Stimulated activated CD4-positive, alpha-beta T cell treated with anti-CD3 and anti-CD28 coated beads, Interleukin-1b, Interleukin-23, amount 100 ng/mL, for 4 hours (primary cell): ENCODE measurements around the gene ANGPTL7.
"Not testable (repeated sequence)": the region's sequence is repeated elsewhere in the genome, so short reads cannot be mapped to it uniquely, and the experiment has no call there.

Source experiments
- DNase-seq, 2 donors: peaks; one replicate each; pipeline ENCODE4 v3.0.0-alpha.2; 2020; ENCODE audit warnings: low read depth in 2 of 2

Gene ANGPTL7, protein sequence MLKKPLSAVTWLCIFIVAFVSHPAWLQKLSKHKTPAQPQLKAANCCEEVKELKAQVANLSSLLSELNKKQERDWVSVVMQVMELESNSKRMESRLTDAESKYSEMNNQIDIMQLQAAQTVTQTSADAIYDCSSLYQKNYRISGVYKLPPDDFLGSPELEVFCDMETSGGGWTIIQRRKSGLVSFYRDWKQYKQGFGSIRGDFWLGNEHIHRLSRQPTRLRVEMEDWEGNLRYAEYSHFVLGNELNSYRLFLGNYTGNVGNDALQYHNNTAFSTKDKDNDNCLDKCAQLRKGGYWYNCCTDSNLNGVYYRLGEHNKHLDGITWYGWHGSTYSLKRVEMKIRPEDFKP

DNA sequence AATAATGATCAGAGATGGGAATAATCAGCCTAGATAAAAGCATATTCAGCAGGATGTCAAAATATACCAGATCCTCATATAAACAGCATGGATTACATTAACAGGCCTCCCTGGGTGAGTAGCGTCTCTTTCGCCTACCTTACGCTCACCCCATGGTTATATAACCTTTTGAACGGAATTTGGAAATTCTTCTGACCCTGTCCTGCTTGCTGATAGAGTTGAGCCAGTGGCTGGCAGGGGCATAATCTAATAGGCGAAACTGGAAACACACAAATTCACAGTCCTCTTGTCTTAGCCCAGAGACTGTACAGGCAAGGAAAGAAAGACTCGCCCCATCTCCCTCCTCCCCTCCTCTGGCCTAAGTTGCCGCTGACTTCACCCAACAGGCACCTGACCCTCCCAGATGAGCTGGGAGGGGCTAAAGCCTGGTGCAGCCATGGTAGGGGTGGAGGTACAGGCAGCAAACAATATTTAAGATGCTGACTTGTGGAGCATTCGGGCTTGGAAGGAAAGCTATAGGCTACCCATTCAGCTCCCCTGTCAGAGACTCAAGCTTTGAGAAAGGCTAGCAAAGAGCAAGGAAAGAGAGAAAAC, at the start of gene ANGPTL7:
Gene ANGPTL7, plus strand, starts transcription at position 498 of the 594 bp plus-strand sequence. CDS start 225 bp downstream, outside the sequence.
- DNase-seq = no peak

DNA sequence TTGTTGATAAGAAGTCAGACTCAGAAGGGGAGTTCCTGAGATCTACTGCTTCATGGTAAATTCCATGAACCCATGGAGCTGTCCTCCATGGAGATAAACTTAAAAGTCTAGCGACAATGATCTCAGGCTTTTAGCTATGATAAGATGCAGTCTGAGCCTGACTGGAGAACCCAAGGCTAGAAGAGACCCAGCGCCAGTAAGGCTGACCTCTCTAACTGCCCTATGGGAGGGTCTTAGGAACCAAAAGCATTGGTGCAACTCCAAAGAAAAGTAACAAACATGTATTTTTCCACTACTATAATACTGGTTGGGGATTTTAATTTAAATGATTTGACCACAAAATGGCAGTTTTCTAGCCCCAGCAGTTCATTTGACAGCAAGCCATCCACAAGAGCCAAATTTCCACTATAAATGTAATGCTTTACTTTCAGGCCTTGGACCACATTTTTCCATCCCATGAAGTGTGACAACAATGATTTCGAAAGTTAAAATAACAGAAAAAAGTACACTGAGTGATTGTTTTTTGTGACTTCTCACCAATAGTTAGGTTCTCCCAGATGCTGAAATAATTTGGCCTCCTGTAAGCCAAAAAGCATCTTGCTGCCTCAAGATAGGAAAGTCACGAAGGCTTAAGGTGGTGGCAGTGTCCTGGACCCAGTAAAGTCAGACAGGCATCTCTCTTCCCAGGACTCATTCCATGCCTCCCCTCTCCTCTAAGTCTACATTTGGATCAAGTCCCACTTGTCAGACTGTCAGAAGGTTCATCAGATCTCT, 46.4 kb upstream of the ANGPTL7 start:
- DNase-seq = no peak

DNA sequence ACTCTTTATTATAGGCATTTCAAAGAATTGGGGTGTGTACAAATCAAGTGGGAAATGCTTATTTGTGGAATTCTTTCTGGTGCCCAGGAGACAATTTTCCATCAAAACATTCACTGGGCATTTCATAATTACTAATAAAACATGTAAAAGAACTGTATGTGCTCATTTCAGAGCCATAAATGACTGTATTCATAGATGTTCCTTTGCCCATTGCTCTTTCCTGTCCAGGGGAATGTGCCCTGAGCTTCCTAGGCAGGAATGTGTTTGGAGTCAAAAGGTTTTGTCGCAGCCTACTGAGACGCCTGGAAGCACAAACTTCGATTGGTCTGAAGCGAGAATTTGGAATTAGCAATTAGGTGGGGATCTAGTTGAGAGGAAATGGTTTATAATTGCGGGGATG, 45.8 kb upstream of the ANGPTL7 start:
- no peak for DNase-seq

DNA sequence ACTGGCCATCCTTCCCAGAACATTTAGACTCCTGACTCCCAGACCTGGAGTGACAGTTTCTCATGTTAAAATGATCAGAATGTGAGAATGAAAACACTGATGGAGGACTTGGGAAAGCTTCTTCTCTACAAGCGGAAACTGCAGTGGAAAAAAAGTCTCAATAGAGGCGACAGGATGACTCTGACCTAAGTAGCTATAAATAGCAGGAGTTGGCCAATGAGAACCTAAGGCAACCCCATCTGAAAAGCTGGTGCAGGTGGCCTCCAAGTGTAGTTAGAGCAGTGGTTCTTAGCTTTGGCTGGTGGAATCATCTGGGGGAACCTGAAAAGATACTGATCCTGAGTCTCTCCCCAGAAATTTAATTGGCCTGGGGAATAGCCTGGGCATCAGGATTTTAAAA, 45.2 kb upstream of the ANGPTL7 start:
- DNase-seq = no peak

DNA sequence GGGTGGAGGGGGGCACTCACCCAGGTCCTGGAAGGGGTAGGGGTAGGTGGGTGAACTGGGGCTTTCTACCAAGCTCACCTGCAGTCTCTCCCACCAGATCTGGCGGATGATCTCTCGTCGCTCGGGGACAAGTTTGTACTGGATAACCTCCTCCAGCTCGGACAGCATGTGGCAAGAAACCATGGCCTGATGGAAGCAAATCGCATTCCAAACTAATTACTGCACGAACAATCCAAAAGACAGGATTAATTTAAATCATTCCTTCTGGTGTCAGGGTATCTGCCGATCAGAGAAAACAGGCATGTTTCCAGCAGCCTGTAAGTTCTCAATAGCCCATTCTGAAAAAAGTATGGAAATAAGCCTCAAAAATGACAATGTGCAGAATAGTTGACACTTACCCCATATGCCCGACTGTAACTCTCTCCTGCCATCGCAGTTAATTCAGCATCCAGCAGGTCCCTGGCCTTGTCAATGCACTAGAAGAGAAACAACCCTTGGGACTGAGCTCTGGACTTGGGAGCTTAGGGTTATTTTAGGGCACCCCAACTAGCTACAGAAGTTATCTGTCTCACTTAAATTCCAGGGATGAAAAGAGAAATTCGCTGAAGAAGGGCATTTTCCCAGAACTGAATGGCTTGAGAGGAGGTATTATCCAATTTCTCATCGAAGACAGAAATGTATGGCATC, 44.4 kb upstream of the ANGPTL7 start:
- no peak for DNase-seq

DNA sequence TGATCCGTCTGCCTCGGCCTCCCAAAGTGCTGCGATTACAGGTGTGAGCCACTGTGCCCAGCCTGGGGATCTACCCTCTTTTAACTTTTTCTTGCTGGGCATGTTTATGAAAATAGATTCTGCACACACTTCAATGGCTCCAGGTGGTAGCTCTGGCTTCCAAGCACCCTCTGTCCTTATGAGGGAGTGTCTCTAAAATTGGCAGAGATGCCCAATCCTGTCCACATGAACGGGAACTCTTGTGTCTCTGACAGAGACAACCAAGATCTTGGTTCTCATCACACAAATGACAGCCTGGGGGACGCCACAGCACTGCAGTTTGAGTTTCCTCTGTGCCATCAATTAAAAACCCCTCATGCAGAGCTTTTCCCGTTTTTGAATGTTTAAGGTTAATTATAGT, 43.4 kb upstream of the ANGPTL7 start:
- no peak for DNase-seq

DNA sequence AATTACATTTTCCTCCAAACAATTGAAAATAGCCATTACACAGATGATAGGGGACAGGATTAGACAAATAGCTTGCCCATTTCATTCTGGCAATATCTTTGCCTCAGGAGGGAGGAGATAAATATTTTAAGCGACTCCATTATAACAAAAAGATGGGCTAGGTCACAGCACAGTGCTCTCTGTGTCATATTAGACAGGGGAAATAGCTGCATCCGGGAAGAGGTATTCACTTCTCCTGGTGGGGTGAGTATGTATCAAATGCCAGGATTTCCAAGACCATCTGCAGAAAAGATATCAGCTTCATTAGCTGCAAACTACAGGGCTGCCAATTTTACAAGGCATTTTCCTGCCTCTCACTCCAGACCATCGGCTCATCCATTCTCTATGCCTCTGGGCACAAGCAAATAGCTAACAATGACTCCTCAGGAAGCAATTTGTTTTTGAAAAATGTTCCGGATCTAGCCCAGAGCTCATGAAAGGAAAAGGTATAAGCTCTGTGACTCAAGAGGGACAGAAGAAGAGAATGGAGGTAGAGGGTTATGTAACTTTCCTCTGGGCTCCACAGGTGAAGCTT, 41.9 kb upstream of the ANGPTL7 start:
- no peak for DNase-seq

DNA sequence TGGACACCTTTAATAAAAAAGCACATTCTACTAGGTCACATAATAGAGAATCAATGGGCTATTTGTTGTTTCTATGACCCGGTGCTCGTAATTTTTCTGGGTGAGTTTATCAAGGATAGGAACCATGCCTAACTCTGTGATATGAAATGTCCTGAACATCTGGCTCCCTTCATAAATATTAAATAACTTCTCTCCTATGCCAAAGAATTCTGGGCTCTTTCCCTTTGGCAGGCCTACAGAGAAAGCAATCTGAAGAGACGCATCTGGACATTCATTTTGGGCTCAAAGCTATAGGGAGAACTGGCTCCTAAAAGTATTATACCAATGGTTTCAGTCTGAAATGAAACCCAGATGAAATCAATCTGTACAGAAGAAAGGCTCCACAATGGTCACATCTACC, 38.8 kb upstream of the ANGPTL7 start:
- DNase-seq = no peak

DNA sequence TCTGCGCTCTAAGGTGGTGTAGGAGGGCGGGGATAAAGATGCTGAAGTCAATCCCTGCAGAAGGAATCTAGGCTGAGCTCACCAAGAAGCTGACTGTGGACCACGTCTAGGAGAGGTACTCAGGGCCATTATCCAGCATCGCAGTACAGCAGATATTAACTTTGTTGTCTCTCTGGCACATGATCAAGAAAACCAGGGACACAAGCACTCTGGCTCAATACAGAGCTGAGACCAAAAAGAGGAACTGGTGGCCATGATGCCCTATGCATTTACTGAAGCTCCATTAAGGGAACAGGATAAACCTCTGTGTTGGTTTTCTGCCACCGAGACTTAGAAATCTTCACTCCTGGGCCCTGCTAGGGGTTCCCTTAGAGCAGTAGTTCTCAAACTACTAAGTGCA, 38.0 kb upstream of the ANGPTL7 start:
- DNase-seq = no peak

DNA sequence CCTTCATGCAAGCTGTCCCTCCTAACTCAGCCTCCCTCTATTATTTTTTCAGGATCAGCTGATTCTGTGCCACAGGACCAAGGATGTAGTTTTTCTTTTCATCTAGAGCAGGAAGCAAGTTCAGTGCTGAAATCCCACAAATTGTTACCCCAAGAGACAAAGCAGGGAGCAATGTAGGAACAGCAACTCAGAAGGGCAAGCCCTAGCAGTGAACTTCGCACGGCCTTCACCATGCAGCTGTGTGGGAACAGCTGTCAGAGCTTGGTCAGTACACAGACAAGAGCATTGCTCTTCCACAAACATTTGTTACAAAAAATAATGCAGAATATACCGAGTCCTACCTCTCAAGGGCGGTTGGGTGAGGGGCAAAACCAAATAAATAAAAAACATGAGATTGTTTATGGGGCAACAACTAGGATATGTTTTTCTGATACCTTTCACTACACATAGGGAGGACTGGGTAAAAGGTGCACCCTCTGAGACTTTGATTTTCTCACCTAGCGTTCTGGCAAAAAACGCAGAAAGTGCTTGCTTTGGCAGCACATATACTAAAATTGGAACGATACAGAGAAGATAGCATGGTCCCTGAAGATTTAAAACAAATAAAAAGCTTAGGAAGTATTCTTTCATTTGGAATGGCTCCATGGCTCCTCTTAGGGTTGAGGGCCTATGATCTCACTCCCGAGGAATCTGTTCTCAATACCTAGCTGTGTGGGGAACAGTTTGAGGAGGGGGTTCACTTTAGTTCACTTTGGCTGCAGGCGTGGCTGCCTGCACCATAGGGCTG, 37.1 kb upstream of the ANGPTL7 start:
- DNase-seq = no peak

DNA sequence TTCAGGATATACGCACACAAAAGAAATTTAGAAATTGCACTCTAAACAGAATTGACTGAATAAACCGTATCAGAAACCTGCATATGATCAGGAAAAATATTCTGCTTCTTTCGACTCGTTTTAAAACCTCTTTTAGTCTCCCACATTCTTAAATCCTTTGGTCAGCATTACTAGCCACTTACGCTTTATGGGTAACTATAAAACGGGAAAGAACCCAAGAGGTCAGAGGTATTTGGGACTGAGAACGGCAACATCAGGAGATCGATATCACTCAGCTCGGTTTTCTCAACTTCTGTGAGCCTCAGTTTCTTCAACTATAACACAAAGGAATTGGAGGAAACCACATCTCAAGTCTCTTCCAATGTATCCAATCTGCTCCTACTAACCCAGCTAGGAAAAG, 36.4 kb upstream of the ANGPTL7 start:
- no peak for DNase-seq

DNA sequence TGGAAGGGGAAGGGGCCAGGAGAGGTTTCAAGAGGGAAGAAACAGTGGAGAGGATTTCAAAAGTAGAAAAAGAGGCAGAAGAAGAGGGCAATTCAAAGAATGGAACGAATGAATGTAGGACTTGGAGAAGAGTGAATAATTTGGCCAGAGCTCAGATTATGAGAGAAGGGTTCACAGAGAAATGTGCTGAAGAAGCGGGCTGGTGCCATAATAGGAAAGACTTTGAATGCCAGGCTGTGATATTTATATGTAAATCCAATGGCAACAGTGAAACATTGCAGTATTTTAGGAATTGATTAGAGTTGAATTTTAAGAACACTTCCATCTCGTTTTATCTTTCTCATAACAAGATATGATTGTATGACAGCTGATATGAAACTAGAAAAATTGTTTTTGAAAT, 36.0 kb upstream of the ANGPTL7 start:
- DNase-seq = no peak

DNA sequence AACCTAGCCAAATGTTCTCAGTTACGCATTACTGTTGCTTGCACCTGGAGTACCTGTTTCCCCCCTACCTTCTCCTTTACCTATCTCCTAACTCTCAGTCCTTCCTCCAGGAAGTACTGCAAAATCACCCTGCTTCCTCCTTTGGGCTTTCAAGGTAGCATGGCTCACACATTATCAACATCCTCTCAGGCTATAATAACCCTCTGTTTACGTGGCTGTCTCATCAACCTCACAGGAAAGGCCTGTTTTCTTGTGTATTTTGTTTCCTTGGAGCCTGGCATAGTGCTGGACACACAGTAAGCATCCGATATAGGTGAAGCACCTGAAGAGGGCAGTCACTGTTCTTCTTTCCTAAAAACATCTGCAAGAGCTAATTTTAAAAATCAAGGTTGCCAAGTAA, 32.7 kb upstream of the ANGPTL7 start:
- no peak for DNase-seq

DNA sequence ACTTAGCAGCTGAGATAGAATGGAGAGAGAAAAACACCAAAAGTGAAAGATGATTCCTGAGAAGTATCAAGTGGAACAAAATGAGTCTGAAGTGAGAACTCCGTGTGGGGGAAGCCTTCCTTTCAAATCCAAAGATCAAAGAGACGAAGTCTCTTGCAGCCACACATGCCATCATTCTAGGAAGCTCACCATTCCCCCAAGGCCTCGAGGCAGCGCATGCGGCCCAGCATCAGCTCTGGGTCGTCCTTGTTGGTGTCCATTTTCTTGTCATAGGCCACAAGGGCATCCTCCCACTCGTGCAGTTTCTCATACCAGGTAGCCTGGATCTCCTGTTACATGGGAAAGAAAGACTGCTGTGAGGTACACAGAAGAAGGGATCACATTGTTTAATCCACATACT, 32.2 kb upstream of the ANGPTL7 start:
- DNase-seq = no peak

DNA sequence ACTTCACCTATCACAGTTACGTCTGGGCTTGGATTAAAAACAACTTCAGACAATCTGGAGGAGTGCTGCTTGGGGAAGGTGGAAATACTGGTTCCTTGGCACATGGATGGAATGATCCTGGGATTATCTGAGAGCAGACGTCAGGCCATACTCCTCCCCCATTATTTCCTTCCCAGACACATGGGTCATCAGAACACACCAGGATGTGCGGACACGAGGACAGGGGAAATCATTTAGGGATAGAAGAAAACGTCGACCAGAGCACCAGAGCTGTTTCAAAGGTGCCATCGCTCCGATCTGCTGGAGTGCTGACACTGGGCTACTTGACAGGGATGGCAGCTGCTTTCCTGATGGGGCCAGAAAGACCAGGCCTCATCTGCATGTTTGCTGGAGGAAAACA, 31.8 kb upstream of the ANGPTL7 start:
- DNase-seq = no peak

DNA sequence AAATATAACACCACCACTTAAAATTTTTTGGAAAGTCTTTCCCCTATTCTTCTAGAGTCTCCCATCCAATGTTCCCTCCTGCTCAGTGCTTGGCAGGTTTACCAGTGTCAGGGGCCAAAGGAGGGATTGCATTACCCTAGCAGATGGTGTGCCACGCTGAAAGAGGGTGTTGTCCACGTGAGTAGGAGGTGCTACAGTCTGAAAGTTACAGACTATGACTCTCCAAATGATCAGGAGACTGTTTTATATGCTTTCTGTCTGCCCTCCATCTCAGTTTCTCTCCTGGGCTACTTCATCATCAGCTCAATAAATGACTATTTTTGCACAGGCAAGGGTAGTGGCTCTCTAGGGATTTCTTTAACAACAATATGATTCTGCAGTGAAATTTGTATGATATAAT, 31.3 kb upstream of the ANGPTL7 start:
- DNase-seq = no peak

DNA sequence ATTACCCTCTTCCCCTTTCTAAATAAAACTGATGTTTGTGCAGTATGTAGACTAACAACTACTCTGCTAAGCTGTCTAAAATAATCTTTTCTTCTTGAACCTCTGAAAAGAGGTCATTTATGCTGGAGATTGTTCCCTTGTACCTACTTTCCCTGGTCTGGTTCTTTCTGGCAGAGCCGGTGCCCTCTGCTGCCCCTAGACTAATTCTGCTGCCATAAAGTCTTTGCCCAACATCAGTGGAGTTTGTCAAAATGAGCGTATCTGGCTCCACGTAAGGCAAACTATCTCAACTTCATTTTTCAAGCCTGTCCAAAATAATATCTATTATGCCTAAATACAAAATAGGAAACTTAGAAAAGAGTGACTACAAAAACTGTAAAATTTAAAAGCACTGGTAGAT, 30.9 kb upstream of the ANGPTL7 start:
- no peak for DNase-seq

DNA sequence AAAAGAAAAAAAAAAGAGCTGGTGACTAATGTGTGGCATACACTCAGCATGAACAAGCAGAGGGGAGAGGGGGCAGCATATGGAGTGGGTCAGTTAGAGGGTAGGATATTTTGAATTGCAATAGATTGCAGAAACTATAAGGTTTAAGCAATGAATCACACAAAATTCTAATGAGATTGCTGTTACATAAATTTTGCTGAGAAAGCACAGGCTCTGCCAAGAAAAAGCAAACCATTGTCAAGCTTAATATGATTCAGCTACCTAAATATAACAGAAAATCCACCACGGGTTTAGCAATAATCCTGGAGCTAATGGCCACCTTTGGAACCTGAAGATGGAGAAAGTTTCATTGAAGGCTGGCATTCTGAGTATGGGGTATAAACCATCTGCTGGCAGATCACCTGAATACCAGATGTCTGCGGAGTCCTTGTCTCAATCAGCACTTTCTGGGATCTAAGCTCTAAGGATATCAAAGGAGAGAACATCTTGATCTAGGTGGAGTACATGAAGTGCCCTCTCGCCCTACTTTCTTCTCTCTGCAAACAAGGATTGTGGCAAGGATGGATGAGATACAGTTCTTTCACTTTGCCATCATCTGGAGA, 30.3 kb upstream of the ANGPTL7 start:
- DNase-seq = no peak

DNA sequence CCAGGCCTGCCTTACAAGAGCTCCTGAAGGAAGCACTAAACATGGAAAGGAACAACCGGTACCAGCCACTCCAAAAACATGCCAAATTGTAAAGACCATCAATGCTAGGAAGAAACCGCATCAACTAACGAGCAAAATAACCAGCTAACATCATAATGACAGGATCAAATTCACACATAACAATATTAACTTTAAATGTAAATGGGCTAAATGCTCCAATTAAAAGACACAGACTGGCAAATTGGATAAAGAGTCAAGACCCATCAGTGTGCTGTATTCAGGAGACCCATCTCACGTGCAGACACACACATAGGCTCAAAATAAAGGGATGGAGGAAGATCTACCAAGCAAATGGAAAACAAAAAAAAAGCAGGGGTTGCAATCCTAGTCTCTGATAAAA, 26.4 kb upstream of the ANGPTL7 start:
- not testable (repeated sequence) for DNase-seq

DNA sequence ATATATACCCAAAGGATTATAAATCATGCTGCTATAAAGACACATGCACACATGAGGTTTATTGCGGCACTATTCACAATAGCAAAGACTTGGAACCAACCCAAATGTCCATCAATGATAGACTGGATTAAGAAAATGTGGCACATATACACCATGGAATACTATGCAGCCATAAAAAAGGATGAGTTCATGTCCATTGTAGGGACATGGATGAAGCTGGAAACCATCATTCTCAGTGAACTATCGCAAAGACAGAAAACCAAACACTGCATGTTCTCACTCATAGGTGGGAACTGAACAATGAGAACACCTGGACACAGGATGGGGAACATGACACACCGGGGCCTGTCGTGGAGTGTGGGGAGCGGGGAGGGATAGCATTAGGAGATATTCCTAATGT, 22.4 kb upstream of the ANGPTL7 start:
- DNase-seq = not testable (repeated sequence)

DNA sequence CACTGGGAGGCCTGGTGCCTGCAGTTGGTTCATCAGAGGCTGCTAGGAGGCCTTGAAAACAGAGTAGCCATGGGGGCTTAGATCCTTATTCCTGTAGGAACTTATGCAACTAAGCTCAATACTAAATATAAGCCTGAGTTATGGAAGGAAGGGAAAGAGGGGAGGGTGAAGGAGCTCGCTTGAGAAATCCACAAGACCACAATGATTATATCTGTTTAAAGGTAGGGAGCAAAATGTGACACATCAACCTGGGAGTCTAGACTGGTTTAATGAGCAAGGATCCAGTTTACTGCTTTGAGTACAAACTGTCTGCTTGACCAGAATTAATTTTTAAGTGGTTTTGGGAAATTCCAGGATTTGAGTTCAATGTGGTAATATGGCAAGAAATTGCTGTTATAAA, 20.4 kb upstream of the ANGPTL7 start:
- DNase-seq = no peak
